T-helper 17 cell (primary cell): ENCODE results near the gene SUSD6. TPM values are rescaled to one million over a fixed set of nuclear protein-coding genes. Genes with fewer than 3 reads are reported as not detected.
"Not testable (repeated sequence)": the region's sequence is repeated elsewhere in the genome, so short reads cannot be mapped to it uniquely, and the experiment has no call there.

Experiments
- ATAC-seq: fragments of 150-1000 bp; cut with Tn5 transposase; 2 replicates; pipeline ENCODE4 v1.10.0; 2021; ENCODE audit warnings: mild to moderate bottlenecking, moderate library complexity
- DNase-seq, 3 donors: peaks; one replicate each; pipeline versions ENCODE4 v3.0.0 to v3.0.0-alpha.2; 2020 to 2021
- H3K9me3 ChIP-seq: one replicate; pipeline ENCODE4 v1.7.0; 2013; ENCODE audit warnings: low read length, mild to moderate bottlenecking; ENCODE audit not compliant: control insufficient read depth, poor library complexity, severe bottlenecking
- H3K27ac Mint-ChIP-seq: one replicate; pipeline ENCODE4 v1.8.0; 2022; ENCODE audit warnings: mild to moderate bottlenecking, moderate library complexity, mixed read lengths
- H3K27me3 Mint-ChIP-seq: one replicate; pipeline ENCODE4 v1.8.0; 2022; ENCODE audit warnings: mixed read lengths
- H3K36me3 Mint-ChIP-seq: one replicate; pipeline ENCODE4 v1.8.0; 2022; ENCODE audit warnings: low read depth, mixed read lengths
- H3K4me1 Mint-ChIP-seq: one replicate; pipeline ENCODE4 v1.8.0; 2022; ENCODE audit warnings: mild to moderate bottlenecking, mixed read lengths
- H3K4me3 Mint-ChIP-seq: one replicate; pipeline ENCODE4 v1.8.0; 2022; ENCODE audit warnings: mild to moderate bottlenecking, moderate library complexity, mixed read lengths
- total RNA-seq, 4 donors: library from RNA in 2 of 4; stranded (reverse) in 2 of 4; gene quantifications; one replicate each; pipeline ENCODE4 v1.2.3 and lab custom pipeline; 2022 to 2026

Gene SUSD6
- total RNA-seq, 2 donors from 2014 or later = 94.7 to 101 TPM

- Mint-ChIP-seq H3K4me3 (no peak overlapping the region), H3K27ac (no peak overlapping the region), H3K36me3 (peaks cover 9% of the 10 kb centered on the region), H3K27me3 (peaks cover 36% of the 10 kb centered on the region), H3K4me1 (peaks cover 7% of the 10 kb centered on the region)
- DNase-seq = no peak
- no peaks in the 10 kb centered on the region for H3K9me3 ChIP-seq
- ATAC-seq = no peak
These were observed 31.9 kb upstream of the SUSD6 start for GRCh38 chr14:69579476-69579875.

GRCh38 chr14:69580009-69580577, 31.3 kb upstream of the SUSD6 start:
- no peak overlapping the region for H3K4me3 Mint-ChIP-seq
- no peak for DNase-seq
- no peak overlapping the region for H3K27ac Mint-ChIP-seq
- peaks cover 7% of the 10 kb centered on the region for H3K36me3 Mint-ChIP-seq
- peaks cover 30% of the 10 kb centered on the region for H3K27me3 Mint-ChIP-seq
- peaks cover 4% of the 10 kb centered on the region for H3K4me1 Mint-ChIP-seq
- H3K9me3 ChIP-seq = no peaks in the 10 kb centered on the region
- peak; percentile 21 for ATAC-seq

- no peak for DNase-seq
- H3K27me3 Mint-ChIP-seq = peaks cover 17% of the 10 kb centered on the region
- no peak overlapping the region for H3K27ac Mint-ChIP-seq
- H3K9me3 ChIP-seq = no peaks in the 10 kb centered on the region
- H3K36me3 Mint-ChIP-seq = peaks cover under 1% of the 10 kb centered on the region
- ATAC-seq = no peak
- H3K4me1 Mint-ChIP-seq = peaks cover 2% of the 10 kb centered on the region
- no peak overlapping the region for H3K4me3 Mint-ChIP-seq
These were observed 30.0 kb upstream of the SUSD6 start for GRCh38 chr14:69581316-69581935.

GRCh38 chr14:69582212-69582611, 29.2 kb upstream of the SUSD6 start:
- no peak for ATAC-seq
- H3K9me3 ChIP-seq = no peaks in the 10 kb centered on the region
- no peak overlapping the region for H3K27ac Mint-ChIP-seq
- no peak overlapping the region for H3K4me3 Mint-ChIP-seq
- H3K27me3 Mint-ChIP-seq = peaks cover 13% of the 10 kb centered on the region
- H3K4me1 Mint-ChIP-seq = peaks cover 2% of the 10 kb centered on the region
- no peaks in the 10 kb centered on the region for H3K36me3 Mint-ChIP-seq
- DNase-seq = no peak

- no peak overlapping the region for H3K27ac Mint-ChIP-seq
- H3K4me1 Mint-ChIP-seq = peaks cover 2% of the 10 kb centered on the region
- no peak overlapping the region for H3K4me3 Mint-ChIP-seq
- H3K9me3 ChIP-seq = no peaks in the 10 kb centered on the region
- ATAC-seq (no peak), DNase-seq (no peak)
- H3K27me3 Mint-ChIP-seq = peaks cover 13% of the 10 kb centered on the region
- no peaks in the 10 kb centered on the region for H3K36me3 Mint-ChIP-seq
These were observed 28.6 kb upstream of the SUSD6 start for GRCh38 chr14:69582829-69583228.

GRCh38 chr14:69584389-69584788, 27.0 kb upstream of the SUSD6 start:
- Mint-ChIP-seq H3K36me3 (no peaks in the 10 kb centered on the region), H3K4me3 (no peak overlapping the region), H3K4me1 (peaks cover 2% of the 10 kb centered on the region), H3K27ac (peak overlapping the region; percentile 9), H3K27me3 (peaks cover 4% of the 10 kb centered on the region)
- DNase-seq = no peak
- no peaks in the 10 kb centered on the region for H3K9me3 ChIP-seq
- no peak for ATAC-seq

- Mint-ChIP-seq H3K27ac (no peak overlapping the region), H3K36me3 (no peaks in the 10 kb centered on the region), H3K4me1 (peaks cover 2% of the 10 kb centered on the region), H3K4me3 (no peak overlapping the region), H3K27me3 (no peaks in the 10 kb centered on the region)
- no peaks in the 10 kb centered on the region for H3K9me3 ChIP-seq
- DNase-seq (no peak), ATAC-seq (no peak)
These were observed 25.0 kb upstream of the SUSD6 start for GRCh38 chr14:69586404-69586803.

- no peaks in the 10 kb centered on the region for H3K27me3 Mint-ChIP-seq
- H3K9me3 ChIP-seq = no peaks in the 10 kb centered on the region
- no peaks in the 10 kb centered on the region for H3K36me3 Mint-ChIP-seq
- H3K4me1 Mint-ChIP-seq = peaks cover 2% of the 10 kb centered on the region
- no peak for ATAC-seq
- no peak for DNase-seq
- no peak overlapping the region for H3K4me3 Mint-ChIP-seq
- no peak overlapping the region for H3K27ac Mint-ChIP-seq
These were observed 24.0 kb upstream of the SUSD6 start for GRCh38 chr14:69587389-69587788.

- Mint-ChIP-seq H3K27me3 (peaks cover 13% of the 10 kb centered on the region), H3K36me3 (no peaks in the 10 kb centered on the region), H3K4me3 (no peak overlapping the region), H3K27ac (no peak overlapping the region), H3K4me1 (no peaks in the 10 kb centered on the region)
- DNase-seq (no peak), ATAC-seq (no peak)
- H3K9me3 ChIP-seq = no peaks in the 10 kb centered on the region
These were observed 20.1 kb upstream of the SUSD6 start for GRCh38 chr14:69591317-69591716.

- H3K27me3 Mint-ChIP-seq = peaks cover 13% of the 10 kb centered on the region
- no peaks in the 10 kb centered on the region for H3K4me1 Mint-ChIP-seq
- DNase-seq = no peak
- no peak overlapping the region for H3K4me3 Mint-ChIP-seq
- no peaks in the 10 kb centered on the region for H3K9me3 ChIP-seq
- ATAC-seq = no peak
- H3K36me3 Mint-ChIP-seq = no peaks in the 10 kb centered on the region
- H3K27ac Mint-ChIP-seq = no peak overlapping the region
These were observed 18.2 kb upstream of the SUSD6 start for GRCh38 chr14:69593018-69593677.

GRCh38 chr14:69594846-69595245, 16.6 kb upstream of the SUSD6 start:
- ATAC-seq = no peak
- H3K4me3 Mint-ChIP-seq = no peak overlapping the region
- DNase-seq = no peak
- H3K9me3 ChIP-seq = no peaks in the 10 kb centered on the region
- peaks cover 13% of the 10 kb centered on the region for H3K27me3 Mint-ChIP-seq
- no peaks in the 10 kb centered on the region for H3K4me1 Mint-ChIP-seq
- no peaks in the 10 kb centered on the region for H3K36me3 Mint-ChIP-seq
- no peak overlapping the region for H3K27ac Mint-ChIP-seq

GRCh38 chr14:69595336-69595735, 16.1 kb upstream of the SUSD6 start:
- Mint-ChIP-seq H3K4me1 (no peaks in the 10 kb centered on the region), H3K27me3 (peaks cover 13% of the 10 kb centered on the region), H3K36me3 (no peaks in the 10 kb centered on the region), H3K4me3 (no peak overlapping the region), H3K27ac (no peak overlapping the region)
- H3K9me3 ChIP-seq = no peaks in the 10 kb centered on the region
- DNase-seq (no peak), ATAC-seq (no peak)

GRCh38 chr14:69599431-69599830, 12.0 kb upstream of the SUSD6 start:
- not testable (repeated sequence) for H3K9me3 ChIP-seq, H3K36me3 Mint-ChIP-seq, H3K27me3 Mint-ChIP-seq, H3K27ac Mint-ChIP-seq, H3K4me1 Mint-ChIP-seq, ATAC-seq, H3K4me3 Mint-ChIP-seq, DNase-seq
